ENCODE data around the gene ZNF438. TPM values are rescaled to one million over a fixed set of nuclear protein-coding genes. Genes with fewer than 3 reads are reported as not detected.

ZNF438 gene
- total and polyA plus RNA-seq, 2 of the 8 experiments (the other 6 are each of a cell fraction or from before 2014, with no cell fraction given) = 0.95 to 1.7 TPM

DNA sequence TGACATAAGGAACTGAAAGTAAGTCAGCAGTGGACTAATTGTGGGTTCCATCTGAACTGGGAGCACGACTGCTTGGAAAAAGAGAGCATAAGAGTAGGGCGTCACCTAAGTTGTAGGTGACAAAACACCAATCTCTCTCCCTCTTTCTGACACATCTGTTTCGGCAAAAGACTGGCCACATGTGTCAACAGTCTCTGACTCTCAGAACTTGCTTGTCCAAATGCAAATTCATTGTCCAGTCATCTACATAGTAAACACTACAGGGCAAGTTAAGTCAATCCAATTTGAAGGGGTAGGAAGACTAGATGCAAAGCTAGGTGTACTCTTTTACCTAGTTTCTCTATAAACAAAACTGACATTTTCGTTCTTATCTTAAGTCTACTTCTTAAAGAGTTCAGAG, 87.7 kb downstream of the ZNF438 start (continued):
- TF ChIP-seq, protein P1, sequence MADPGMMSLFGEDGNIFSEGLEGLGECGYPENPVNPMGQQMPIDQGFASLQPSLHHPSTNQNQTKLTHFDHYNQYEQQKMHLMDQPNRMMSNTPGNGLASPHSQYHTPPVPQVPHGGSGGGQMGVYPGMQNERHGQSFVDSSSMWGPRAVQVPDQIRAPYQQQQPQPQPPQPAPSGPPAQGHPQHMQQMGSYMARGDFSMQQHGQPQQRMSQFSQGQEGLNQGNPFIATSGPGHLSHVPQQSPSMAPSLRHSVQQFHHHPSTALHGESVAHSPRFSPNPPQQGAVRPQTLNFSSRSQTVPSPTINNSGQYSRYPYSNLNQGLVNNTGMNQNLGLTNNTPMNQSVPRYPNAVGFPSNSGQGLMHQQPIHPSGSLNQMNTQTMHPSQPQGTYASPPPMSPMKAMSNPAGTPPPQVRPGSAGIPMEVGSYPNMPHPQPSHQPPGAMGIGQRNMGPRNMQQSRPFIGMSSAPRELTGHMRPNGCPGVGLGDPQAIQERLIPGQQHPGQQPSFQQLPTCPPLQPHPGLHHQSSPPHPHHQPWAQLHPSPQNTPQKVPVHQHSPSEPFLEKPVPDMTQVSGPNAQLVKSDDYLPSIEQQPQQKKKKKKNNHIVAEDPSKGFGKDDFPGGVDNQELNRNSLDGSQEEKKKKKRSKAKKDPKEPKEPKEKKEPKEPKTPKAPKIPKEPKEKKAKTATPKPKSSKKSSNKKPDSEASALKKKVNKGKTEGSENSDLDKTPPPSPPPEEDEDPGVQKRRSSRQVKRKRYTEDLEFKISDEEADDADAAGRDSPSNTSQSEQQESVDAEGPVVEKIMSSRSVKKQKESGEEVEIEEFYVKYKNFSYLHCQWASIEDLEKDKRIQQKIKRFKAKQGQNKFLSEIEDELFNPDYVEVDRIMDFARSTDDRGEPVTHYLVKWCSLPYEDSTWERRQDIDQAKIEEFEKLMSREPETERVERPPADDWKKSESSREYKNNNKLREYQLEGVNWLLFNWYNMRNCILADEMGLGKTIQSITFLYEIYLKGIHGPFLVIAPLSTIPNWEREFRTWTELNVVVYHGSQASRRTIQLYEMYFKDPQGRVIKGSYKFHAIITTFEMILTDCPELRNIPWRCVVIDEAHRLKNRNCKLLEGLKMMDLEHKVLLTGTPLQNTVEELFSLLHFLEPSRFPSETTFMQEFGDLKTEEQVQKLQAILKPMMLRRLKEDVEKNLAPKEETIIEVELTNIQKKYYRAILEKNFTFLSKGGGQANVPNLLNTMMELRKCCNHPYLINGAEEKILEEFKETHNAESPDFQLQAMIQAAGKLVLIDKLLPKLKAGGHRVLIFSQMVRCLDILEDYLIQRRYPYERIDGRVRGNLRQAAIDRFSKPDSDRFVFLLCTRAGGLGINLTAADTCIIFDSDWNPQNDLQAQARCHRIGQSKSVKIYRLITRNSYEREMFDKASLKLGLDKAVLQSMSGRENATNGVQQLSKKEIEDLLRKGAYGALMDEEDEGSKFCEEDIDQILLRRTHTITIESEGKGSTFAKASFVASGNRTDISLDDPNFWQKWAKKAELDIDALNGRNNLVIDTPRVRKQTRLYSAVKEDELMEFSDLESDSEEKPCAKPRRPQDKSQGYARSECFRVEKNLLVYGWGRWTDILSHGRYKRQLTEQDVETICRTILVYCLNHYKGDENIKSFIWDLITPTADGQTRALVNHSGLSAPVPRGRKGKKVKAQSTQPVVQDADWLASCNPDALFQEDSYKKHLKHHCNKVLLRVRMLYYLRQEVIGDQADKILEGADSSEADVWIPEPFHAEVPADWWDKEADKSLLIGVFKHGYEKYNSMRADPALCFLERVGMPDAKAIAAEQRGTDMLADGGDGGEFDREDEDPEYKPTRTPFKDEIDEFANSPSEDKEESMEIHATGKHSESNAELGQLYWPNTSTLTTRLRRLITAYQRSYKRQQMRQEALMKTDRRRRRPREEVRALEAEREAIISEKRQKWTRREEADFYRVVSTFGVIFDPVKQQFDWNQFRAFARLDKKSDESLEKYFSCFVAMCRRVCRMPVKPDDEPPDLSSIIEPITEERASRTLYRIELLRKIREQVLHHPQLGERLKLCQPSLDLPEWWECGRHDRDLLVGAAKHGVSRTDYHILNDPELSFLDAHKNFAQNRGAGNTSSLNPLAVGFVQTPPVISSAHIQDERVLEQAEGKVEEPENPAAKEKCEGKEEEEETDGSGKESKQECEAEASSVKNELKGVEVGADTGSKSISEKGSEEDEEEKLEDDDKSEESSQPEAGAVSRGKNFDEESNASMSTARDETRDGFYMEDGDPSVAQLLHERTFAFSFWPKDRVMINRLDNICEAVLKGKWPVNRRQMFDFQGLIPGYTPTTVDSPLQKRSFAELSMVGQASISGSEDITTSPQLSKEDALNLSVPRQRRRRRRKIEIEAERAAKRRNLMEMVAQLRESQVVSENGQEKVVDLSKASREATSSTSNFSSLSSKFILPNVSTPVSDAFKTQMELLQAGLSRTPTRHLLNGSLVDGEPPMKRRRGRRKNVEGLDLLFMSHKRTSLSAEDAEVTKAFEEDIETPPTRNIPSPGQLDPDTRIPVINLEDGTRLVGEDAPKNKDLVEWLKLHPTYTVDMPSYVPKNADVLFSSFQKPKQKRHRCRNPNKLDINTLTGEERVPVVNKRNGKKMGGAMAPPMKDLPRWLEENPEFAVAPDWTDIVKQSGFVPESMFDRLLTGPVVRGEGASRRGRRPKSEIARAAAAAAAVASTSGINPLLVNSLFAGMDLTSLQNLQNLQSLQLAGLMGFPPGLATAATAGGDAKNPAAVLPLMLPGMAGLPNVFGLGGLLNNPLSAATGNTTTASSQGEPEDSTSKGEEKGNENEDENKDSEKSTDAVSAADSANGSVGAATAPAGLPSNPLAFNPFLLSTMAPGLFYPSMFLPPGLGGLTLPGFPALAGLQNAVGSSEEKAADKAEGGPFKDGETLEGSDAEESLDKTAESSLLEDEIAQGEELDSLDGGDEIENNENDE (IDR thresholded peaks at IDR 0.05; ENCODE audit: insufficient replicate concordance, low read length) = no peak
- no peak for TF ChIP-seq EGR1 (IDR thresholded peaks at IDR 0.05; ENCODE audit: borderline replicate concordance, low read depth, low read length)
- TF ChIP-seq, protein P2, sequence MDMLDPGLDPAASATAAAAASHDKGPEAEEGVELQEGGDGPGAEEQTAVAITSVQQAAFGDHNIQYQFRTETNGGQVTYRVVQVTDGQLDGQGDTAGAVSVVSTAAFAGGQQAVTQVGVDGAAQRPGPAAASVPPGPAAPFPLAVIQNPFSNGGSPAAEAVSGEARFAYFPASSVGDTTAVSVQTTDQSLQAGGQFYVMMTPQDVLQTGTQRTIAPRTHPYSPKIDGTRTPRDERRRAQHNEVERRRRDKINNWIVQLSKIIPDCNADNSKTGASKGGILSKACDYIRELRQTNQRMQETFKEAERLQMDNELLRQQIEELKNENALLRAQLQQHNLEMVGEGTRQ (IDR thresholded peaks at IDR 0.05; ENCODE audit: low read length) = no peak
- TF ChIP-seq, protein P3, sequence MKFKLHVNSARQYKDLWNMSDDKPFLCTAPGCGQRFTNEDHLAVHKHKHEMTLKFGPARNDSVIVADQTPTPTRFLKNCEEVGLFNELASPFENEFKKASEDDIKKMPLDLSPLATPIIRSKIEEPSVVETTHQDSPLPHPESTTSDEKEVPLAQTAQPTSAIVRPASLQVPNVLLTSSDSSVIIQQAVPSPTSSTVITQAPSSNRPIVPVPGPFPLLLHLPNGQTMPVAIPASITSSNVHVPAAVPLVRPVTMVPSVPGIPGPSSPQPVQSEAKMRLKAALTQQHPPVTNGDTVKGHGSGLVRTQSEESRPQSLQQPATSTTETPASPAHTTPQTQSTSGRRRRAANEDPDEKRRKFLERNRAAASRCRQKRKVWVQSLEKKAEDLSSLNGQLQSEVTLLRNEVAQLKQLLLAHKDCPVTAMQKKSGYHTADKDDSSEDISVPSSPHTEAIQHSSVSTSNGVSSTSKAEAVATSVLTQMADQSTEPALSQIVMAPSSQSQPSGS (IDR thresholded peaks at IDR 0.05; ENCODE audit: low read length) = no peak
- TF ChIP-seq NANOG (IDR thresholded peaks at IDR 0.05; ENCODE audit: insufficient read depth, low read depth, low read length, poor library complexity, severe bottlenecking) = no peak
- no peak for TF ChIP-seq HDAC2 (IDR thresholded peaks at IDR 0.05; ENCODE audit: borderline replicate concordance in 1 of 2, low read depth in 2 of 2, low read length in 2 of 2)
